Limb (tissue), 2 donors: ENCODE data around the gene AKAP12.

Source experiments
- DNase-seq, 2 donors: peaks; one replicate each; pipeline ENCODE4 v3.0.0-alpha.2; 2016; ENCODE audit errors: extremely low spot score in 2 of 2

Gene AKAP12

DNA sequence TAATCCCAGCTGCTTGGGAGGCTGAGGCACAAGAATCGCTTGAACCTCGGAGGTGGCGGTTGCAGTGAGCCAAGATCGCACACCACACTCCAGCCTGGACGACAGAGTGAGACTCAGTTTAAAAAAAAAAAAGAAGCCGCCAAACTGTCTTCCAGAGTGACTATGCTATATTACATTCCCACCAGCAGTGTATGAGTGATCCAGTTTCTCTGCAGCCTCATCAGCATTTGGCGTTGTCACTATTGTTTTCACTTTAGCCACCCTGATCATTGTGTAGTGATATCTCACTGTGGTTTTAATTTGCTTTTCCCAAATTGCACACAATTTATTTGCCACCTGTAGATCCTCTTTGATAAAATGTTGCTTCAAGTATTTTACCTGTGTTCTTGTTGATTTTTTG is 6.0 kb upstream of the AKAP12 start:
- no peak for DNase-seq

DNA sequence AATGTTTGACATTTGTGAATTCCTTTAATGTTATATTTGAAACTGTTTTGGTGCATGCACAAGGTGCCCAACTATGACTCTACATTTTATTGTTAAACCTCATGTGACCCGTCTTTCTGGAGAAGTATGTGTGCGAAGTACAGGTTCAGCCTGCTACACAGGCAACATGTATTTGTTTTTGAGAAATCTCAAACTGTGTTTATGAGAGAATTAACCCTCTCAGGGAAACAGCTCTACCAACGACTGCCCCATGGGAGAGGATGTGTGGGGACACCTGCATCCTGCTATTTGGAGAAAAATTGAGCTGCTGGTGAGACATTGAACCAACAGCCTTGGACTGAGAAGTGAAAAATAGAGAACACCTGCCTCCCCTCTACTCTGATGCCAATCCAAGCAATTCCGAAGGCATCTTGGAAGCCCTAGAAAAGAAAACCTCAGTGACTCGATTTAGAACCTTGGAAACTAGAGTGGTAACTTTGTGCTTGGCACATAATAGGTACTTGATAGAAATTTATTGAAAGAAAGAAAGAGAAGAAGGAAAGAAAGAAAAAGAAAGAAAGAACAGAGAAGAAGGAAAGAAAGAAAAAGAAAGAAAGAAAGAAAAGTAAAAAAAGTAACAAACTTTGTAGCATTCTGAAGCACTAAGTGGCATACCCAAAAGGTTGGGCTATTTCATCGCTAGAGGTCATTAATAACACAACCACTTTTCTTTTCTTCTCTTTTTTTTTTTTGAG is 2.9 kb upstream of the AKAP12 start:
- DNase-seq: no peak

- DNase-seq: peak; percentile 80 to 90
These were observed 394 bp downstream of the AKAP12 start for GRCh38 chr6:151240036-151240685.

DNA sequence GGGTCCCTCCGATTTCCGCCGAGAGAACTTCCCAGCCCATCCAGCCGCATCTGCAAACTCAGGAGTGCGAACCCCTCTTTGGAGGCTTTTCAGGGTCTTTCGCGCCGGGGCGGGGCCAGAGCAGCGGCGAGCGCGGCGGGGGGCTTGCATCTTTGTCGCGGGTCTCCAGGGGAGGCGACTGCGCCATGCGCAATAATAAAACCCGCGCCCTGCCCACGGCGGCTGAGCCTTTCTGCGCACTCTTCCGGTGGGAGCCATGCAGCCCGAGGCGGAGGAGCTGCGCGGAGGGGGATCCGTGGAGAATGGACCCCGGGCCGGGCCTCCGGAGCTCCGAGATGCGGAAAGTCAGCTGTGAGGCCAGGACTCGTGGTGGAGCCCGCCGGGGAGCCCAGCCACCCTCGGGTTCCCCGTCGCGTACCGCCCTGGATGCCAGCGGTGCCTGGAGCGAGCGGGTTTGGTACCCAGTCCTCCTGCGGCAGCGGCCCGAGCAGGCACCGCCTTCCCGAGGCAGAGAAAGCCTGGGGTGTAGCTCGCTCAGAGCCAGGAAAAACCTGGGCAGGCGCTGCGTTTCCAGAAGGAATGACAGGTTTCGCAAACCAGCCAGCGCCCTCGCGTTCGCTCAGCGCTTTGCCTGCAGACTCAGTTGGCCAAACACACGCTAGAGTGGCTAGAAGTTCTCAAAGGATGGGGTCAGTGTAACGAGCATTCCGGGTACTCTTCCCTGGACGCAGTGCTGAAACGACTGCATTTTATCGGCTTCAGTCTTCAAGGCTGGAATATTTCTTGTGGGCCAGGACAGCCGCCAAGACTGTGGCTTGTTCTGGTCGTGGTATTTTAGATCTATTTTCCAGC is 1.2 kb downstream of the AKAP12 start:
- peak; percentile 28 to 78 for DNase-seq

GRCh38 chr6:151241853-151242252 is 2.1 kb downstream of the AKAP12 start:
- no peak for DNase-seq

DNA sequence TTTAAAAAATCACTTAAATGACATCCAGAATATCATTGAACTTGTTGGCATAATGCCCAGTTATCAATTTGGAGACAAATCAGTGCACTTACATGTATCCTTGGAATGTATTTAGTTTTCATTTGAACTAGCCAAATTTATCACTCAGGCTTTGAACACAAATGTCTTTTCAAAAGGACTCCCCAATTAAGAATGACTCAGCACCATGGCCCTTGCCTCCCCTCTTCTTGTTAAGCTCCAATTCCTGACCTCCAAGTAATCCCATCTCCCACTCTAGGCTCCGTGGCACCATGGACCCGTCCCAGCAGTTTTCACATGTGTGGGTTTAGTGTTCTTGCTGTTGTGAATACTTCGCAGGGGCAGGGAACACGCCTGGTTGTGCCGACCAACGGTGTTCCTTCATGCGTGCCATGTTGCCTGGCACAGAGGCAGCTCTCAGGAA is 2.7 kb downstream of the AKAP12 start:
- peak in 1 of 2 donors; percentile 40 for DNase-seq

GRCh38 chr6:151243481-151243880 is 3.7 kb downstream of the AKAP12 start:
- no peak for DNase-seq

DNA sequence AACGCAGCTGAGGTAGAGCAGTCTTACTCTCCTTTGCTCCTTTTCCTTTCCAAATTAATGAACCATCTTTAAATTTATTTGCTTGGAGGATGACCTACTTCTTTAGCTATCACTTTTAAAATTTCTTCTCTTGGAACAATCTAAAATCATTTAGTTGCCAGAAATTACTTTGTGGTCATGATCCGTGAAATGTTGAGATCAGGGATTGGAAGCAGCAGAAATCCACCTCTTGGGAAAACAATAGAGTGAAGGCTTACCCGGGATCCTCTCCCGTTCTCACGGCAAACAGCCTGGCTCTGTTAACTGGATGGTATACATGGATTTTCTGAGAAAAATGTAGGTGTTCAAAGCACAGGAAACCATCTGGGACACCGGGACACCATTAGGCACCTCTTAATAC is 7.7 kb downstream of the AKAP12 start:
- DNase-seq: no peak

DNA sequence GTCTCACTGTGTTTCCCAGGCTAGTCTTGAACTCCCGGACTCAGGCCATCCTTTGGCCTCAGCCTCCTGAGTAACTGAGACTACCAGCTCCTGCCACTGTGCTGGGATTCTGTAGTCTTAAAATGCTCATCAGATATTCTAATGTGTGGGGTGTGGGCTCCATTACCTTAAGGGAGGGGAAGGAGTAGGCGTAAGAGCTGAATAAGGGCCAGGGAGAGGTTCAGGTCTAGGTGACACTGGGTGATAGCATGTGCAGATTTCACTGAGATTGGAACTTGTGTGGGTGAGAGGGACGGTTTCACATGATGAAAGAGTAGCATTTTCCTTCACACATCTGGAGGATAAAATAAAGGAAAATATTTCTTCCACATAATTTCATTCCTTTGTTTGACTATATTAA is 8.5 kb downstream of the AKAP12 start:
- DNase-seq: no peak

GRCh38 chr6:151252634-151253033 is 12.9 kb downstream of the AKAP12 start:
- DNase-seq: no peak

GRCh38 chr6:151254451-151255081 is 14.8 kb downstream of the AKAP12 start:
- no peak for DNase-seq

DNA sequence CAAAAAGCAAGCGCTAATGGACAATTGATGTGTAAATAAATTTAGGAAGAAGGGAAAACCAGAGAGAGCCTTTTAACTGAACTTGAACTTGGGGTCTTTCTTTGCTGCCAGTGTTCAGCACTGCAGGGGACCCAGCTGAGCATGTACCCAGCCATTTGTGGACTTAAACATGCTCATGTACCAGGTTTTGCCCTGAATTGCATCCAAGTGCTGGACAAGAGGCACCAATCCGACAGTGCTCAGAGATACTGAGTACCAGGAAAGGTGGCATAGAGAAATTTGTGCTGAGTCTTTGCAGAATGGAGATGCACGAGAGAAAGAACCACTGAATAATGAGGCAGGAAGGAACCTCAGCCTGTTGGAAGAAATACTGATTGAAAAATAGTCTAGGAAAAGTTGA is 16.0 kb downstream of the AKAP12 start:
- no peak for DNase-seq

DNA sequence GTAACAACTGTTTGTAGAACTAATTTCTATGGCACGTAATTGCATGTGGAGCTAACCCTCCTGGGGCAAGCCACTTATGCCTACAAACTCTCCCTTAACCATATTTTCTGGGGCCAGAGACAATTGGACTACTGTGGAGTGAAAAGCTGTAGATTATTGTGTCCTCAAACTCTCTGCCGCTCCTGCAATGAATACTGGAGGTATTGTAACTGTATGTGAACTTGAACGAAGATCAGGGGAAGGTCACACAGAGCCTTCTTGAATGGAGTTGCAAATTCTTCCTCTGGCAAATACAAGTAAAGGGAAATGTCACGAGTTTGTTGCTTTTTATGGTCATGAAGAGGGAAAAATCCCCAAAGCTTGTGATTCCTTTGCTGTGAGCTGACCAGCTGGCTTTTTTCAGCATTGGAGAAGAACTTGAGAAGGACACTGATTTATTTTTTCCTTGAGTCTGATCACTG is 18.2 kb downstream of the AKAP12 start:
- peak in 1 of 2 donors; percentile 47 for DNase-seq

DNA sequence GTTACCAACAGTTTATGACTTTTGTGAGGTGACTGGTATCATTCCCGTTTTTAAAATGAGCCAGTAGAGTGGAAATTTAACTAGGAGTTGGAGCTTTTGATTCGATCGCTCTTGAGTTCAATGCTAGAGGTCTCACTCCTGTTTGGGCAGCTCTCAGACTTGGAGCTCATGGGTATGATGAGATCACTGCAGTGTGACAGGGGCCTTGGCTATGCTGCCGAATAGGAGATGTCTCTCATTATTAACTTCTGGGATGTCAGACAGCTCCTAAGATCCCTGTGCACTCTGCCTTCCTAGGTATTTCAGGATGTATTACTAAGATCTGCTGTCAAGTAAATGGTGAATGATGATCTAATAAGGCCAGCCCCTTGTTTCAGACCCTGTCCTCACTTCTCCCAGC is 20.4 kb downstream of the AKAP12 start:
- no peak for DNase-seq

- DNase-seq: no peak
These were observed 23.3 kb downstream of the AKAP12 start for GRCh38 chr6:151263035-151263434.

GRCh38 chr6:151263967-151264366 is 24.2 kb downstream of the AKAP12 start:
- no peak for DNase-seq

DNA sequence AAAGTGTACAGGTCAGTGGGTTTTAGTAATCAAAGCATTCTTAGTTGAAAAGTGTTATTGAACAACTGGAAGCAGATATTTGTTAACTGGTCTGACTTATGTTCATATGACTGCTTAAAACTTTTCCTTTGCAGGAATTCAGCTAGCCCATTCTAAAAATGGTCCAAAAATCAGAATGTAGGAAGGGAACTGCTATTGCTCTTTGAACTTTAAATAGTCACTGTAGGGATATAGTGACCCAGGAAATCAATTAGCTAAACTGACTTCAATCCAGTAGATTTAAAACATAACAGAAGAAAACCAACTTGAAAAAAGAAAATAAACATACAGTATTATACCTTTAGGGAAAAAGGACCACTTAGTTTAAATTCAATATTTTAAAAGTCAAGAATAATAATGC is 25.5 kb downstream of the AKAP12 start:
- no peak for DNase-seq

- DNase-seq: peak in 1 of 2 donors; percentile 56
These were observed 29.7 kb downstream of the AKAP12 start for GRCh38 chr6:151269321-151269995.

DNA sequence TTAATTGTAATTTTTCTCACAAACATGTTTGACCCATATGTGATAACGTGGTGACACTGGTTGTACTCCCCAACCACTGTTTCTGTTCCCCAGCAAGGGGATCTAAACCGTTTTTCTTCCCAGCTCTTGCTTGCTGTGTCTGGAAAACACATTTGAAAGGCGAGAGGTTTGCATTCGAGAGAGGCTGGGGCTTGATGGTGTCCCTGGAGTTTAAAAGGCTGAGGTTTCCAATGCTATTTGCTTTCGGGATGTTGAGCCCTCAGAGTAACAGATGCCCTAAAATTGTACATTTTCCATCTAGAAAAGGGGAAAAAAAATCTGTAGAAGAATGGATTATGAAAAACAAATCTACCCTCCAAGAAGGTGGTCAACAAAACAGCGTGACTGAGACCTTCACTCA is 35.4 kb downstream of the AKAP12 start:
- DNase-seq: no peak

DNA sequence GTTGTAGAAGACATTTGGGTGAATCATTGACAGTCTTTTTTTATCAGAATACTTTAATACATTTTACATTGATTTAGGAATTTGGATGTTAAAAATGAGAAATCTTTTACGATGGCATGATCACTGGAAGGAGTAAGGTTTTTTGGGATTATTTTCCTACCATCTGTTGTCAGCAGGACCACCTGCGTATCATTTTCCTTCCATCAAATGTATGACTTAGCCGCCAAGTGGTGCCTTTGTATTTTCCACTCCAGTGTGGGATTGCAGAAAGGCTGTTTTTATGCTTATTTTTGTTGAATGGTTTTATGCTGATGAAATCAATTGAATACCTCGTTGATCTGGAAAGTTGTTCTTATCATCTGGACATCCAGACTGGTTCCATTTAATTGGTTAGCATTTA is 35.8 kb downstream of the AKAP12 start:
- no peak for DNase-seq

DNA sequence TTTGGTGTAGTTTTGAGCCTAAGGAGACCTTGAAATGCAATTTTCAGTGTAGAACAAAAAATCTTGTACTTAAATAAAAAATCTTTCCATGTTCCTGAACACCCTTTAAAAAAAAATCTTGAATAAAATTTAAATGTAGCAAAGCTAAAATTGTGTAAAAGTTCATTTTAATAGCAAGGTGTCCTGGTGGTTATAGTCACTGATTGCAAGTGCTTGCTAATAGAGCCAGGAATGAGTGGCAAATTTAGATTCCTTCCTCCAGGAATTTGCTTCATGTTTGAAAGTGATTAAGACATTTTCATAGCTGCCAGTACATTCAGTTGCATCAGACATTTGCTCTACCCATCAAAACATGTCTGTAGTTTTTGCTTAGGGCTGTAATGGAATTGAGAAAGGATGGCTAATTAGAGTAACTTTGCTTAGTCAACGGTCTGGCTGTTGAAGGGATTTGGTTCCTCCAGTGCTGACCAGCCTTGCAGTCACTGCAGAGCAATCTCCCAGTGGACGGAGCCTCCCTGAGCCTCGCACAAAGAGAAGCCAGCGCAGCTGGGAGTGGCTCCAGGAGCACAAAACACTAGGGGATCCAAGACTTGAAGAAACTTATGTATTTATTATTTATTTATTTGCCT is 36.5 kb downstream of the AKAP12 start:
- DNase-seq: no peak
